ENCODE measurements around the gene REEP1.

The REEP1 gene

DNA sequence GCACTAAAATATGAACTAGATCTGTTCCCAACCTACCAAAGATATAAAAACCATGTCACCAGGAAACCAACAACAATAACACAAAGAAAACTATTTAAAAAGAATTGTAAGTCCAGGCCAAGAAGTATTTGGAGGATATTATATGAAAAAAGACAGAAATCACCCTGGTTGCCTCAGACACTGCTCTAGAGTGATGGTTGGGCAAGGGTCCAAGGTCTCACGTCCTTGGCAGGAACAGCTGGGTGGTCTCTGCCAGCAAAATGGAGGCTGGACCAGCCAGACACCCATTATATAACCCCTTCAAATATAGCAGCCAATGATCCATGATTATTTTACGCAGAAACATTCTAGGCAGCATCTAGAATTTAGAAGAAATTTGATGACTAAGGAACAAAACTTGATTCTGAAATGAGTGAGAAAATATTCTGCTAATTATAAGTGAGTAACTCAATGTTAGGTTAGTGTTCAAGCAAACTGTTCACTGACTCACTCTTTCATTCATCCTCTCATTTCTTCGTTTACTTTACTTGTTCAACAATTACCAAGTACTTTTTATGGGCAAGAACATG, 102.8 kb downstream of the REEP1 start:
- no peak for DNase-seq (ENCODE audit: low read depth, low spot score)
- in situ Hi-C loops (cut with HindIII; ENCODE audit: low sequenced_read_pairs) = no loop called here
- no peak overlapping the region for H3K4me3 ChIP-seq (ENCODE audit: low read depth, low read length)
- TF ChIP-seq, protein P1, sequence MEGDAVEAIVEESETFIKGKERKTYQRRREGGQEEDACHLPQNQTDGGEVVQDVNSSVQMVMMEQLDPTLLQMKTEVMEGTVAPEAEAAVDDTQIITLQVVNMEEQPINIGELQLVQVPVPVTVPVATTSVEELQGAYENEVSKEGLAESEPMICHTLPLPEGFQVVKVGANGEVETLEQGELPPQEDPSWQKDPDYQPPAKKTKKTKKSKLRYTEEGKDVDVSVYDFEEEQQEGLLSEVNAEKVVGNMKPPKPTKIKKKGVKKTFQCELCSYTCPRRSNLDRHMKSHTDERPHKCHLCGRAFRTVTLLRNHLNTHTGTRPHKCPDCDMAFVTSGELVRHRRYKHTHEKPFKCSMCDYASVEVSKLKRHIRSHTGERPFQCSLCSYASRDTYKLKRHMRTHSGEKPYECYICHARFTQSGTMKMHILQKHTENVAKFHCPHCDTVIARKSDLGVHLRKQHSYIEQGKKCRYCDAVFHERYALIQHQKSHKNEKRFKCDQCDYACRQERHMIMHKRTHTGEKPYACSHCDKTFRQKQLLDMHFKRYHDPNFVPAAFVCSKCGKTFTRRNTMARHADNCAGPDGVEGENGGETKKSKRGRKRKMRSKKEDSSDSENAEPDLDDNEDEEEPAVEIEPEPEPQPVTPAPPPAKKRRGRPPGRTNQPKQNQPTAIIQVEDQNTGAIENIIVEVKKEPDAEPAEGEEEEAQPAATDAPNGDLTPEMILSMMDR (IDR thresholded peaks at IDR 0.05; ENCODE audit: low read depth, low read length) = no peak

DNA sequence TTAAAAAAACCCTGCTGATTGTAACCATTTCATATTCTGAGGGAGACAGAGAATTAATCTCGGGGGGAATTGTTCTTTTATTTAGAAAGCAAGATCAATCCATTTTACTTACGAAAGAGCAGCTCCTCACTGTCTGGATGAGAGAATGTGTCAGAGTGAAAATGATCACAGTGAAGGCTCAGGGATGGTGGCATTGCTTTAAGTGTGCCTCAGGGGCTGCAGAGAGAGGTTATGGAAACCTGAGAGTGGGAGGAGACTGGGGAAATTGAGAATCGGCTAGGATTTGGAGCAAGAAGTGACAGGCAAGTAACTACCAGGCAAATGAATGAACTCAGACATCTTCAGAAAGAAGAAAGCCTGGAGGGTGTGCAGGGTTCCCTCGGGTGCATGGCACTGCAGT, 104.0 kb downstream of the REEP1 start:
- in situ Hi-C loops (cut with HindIII; ENCODE audit: low sequenced_read_pairs) = no loop called here
- H3K4me3 ChIP-seq (ENCODE audit: low read depth, low read length) = no peak overlapping the region

DNA sequence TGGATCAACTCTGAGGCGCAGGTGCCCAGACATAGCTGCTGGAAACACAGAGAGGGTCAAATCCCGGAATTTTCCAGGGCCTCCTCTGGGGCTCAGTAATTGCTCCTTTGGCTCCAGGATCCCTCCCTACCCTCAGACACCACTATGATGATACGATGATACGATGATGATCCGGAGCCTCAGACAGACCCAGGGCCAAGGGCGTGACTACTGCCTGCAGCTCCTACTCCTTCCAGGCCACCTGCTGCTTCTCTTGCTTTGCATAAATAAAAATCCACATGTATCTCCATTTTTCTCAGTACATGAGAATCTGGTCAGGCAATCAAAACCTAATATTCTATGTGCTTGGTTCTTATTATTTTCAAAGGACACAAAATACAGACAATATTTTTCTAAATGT, 104.5 kb downstream of the REEP1 start:
- in situ Hi-C loops (cut with HindIII; ENCODE audit: low sequenced_read_pairs) = no loop called here

More for the DNA sequence above, 104.0 kb downstream of the REEP1 start:
- TF ChIP-seq, protein P1 (IDR thresholded peaks at IDR 0.05; ENCODE audit: low read depth, low read length) = no peak
- DNase-seq (ENCODE audit: low read depth, low spot score) = no peak

DNA sequence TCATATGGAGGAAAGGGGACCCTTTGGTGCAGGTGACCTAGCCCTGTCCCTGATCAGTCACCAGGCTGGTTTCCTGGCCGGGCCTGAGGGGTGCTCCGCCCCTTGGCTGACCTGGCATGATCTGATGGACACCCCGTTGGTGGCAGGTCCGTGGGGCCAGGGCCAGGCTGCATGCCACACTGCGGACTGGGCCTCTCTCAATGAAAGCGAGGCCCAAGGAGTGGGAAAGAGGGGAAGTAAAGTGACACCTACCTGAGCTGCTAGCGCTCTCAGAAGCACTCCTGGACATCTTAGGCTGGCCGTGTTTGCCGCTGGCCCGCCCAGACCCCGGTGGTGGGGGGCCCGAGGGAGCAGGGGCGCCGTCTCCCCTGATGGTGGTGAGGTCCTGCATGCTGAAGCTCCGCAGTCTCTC, 105.0 kb downstream of the REEP1 start:
- no peak overlapping the region for H3K4me3 ChIP-seq (ENCODE audit: low read depth, low read length)
- in situ Hi-C loops (cut with HindIII; ENCODE audit: low sequenced_read_pairs) = no loop called here
- DNase-seq (ENCODE audit: low read depth, low spot score) = no peak
- TF ChIP-seq, protein P1 (IDR thresholded peaks at IDR 0.05; ENCODE audit: low read depth, low read length) = no peak

More for the DNA sequence above, 104.5 kb downstream of the REEP1 start:
- DNase-seq (ENCODE audit: low read depth, low spot score) = no peak
- no peak overlapping the region for H3K4me3 ChIP-seq (ENCODE audit: low read depth, low read length)
- TF ChIP-seq, protein P1 (IDR thresholded peaks at IDR 0.05; ENCODE audit: low read depth, low read length) = no peak

DNA sequence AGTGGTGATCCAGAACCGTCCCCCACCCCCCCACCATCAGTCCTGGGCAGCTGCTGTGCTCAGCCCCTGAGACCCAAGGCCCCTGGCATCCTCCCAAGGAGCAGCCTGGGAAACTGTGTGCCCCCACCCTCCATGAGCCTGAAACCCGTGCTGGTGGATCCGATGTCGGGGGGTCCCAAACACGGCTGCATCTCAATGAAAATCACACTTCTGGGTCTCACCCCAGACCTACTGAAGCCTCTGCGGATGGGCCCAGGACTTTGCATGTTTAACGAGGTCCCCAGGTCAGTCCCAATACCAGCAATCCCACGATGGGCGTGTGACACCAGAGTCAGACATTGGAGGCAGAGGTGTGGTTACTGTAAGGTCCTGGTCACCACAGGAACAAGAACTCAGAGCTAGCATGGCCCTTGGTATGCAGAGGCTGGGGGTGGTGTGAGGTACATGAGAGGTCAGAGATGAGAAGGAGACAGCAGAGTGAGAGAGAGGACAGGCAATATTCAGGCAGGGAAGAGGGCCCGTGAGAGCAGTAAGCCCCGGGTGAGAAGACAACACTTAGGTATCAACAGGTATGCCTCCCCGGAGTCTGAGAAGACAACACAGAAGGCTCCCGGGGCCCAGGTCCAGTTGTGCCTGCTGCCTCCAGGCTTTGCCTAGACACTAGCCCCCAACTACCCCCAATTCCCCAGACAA, 105.6 kb downstream of the REEP1 start:
- TF ChIP-seq, protein P1 (IDR thresholded peaks at IDR 0.05; ENCODE audit: low read depth, low read length) = no peak
- no peak overlapping the region for H3K4me3 ChIP-seq (ENCODE audit: low read depth, low read length)
- in situ Hi-C loops (cut with HindIII; ENCODE audit: low sequenced_read_pairs) = no loop called here
- DNase-seq (ENCODE audit: low read depth, low spot score) = no peak

DNA sequence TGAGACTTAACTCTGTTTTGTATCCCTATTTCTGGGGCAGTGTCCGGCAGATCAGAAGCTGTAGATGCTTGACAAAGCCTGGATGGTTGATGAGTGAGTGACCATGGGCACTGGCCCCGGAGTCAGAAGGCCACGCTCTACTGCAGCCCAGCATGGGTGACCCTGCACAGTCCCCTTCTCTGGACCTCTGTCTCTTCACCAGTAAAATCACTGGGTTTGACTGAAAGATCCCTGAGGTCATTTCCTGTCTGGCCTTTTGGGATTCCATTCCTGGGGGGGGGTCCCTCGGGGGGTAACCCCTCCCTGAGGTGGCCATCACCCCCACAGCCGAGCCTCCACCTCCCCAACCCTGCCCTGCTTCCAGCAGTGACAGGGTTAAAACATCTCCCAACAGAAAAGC, 106.5 kb downstream of the REEP1 start:
- TF ChIP-seq, protein P1 (IDR thresholded peaks at IDR 0.05; ENCODE audit: low read depth, low read length) = no peak
- in situ Hi-C loops (cut with HindIII; ENCODE audit: low sequenced_read_pairs) = no loop called here
- no peak for DNase-seq (ENCODE audit: low read depth, low spot score)
- H3K4me3 ChIP-seq (ENCODE audit: low read depth, low read length) = no peak overlapping the region
